Hematopoietic multipotent progenitor cell treated with erythropoietin and hydrocortisone succinate and interleukin-3 and kit ligand, for 6 days (in vitro differentiated cells): Measurements from ENCODE around the gene ANXA9.
A peak's percentile ranks its signal among the peaks of the same experiment; 100 is the strongest.

ENCODE experiments used
- DNase-seq: peaks from one replicate; pipeline ENCODE4 v3.0.0-alpha.2; 2015

The ANXA9 gene

DNA sequence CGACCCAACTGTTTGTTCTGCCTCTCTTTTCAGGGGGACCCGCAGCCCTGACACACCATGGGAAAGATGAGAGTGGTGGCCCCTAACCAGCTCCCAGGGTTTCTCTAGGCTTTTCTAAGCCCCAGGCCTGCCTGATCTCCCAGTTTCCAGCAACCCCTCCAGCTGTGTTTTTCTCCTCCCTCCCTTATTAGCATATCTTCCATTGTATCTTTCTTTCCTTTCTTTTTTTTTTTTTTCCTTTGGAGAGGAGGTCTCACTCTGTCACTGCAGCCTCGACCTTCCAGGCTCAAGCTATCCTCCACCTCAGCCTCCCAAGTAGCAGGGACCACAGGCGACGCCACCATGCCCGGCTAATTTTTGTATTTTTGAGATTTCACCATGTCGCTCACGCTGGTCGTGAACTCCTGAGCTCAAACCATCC is 5.7 kb upstream of the ANXA9 start:
- DNase-seq: peak; percentile 52

DNA sequence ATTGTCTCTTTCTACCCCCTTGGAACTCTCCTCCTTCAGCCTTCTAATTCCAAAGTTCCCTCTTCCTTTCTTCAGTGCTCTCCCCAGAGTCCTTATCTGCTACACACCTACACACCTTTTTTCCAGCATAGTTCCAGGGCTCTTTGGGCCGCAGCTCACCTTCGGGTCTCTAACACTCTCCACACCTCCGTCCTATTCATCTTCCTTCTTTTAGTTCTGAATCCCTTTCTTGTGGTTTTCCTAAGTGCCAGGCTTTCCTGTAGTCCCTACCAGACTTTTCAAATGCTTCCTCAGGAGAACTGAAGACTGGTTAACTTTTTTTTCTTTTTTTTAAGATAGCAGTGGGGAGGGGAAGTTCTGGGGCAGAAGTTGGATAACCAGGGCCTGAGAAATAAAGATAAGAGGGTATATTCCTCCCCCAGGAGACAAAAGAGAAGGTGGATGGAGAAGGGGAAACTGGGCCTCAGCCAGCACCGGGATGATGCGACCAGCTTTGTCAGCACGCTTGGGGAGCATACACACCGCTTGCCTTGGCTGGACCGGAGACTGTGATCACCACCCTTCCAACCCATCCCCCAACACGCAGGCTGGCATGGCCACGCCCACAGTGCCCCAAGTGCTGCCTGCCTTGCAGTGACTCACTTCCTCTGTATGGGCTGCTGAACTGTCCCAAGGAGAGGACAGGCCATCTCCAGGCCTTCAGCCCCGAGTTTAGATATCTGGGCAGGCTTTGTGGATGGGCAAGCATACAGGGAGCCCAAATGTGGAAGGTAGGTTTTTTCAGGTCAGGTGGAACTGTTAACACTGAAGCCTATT is 5.0 kb upstream of the ANXA9 start:
- peak; percentile 99 for DNase-seq

DNA sequence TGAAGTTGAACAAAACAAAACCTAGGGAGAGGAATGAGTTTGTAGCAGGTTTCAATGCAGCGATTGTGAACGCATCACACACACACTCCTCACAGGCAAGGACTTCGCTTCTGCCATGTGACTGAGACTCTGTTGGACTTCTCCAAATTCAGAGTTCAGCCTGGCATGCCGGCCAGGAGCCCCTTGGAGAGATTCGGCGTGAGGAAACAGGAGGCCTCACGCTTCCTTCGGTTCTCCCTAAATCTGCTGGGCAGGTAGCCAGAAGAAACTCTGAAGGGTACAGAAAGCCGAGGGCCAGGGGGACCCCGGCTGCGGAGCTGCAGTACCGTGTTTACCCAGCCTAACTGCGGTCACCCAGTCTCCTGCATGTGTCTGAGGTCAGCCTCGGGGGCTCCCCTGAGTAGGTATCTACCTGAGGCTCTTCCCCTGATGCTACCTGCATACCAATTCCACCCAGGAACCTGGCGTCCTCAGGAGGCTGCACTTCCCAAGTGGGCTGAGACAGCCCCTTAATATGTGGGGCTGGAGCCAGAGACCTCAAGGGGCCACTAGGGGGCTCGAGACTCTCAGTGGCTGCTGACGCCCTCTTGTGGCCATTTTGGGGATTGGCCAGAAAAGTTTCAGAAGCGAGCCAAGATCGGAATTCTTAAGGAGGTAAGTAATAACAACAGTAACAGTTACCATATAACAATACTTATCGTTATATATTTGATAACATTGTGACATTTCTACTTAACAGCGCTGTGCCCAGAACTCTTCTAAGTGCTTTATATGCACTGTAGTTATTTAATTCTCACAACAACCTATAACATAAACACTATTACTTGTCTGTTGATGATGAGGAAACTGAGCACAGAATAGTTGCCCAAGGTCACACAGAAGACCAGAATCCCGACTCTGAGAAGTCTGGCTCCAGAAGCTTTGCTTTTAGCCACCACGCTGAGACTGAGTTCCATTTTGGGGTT is 2.7 kb upstream of the ANXA9 start:
- DNase-seq: peak; percentile 97

DNA sequence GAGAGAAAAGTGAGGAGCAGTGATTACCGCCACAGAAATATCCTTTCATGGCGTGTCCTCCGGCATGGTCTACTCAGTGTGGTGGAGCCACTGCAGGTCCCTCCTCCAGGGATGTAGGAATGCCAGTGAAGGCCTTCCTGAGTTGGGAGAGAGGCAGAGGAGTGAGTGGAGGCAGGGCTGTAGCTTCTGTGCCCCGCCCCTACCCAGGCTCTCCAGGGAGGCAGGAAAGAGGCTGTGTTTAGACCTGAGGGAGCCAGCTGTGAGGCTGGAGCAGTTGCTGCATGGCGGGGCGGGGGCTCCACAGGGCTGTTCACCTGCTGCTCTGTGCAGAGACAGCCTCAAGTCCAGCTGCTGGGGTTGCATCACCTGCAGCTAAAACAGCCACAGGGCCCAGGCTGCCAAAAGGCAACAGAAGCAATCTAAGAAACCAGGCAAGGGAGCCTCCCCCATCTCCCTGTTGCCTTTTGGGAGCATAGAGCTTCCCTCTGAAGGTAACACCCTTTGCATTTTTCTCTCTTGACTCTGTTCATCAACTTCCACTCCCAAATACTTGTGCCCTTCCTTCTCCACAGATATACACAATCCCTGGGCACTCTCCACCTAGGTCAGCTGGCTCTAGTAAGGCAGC is 801 bp upstream of the ANXA9 start:
- DNase-seq: no peak

DNA sequence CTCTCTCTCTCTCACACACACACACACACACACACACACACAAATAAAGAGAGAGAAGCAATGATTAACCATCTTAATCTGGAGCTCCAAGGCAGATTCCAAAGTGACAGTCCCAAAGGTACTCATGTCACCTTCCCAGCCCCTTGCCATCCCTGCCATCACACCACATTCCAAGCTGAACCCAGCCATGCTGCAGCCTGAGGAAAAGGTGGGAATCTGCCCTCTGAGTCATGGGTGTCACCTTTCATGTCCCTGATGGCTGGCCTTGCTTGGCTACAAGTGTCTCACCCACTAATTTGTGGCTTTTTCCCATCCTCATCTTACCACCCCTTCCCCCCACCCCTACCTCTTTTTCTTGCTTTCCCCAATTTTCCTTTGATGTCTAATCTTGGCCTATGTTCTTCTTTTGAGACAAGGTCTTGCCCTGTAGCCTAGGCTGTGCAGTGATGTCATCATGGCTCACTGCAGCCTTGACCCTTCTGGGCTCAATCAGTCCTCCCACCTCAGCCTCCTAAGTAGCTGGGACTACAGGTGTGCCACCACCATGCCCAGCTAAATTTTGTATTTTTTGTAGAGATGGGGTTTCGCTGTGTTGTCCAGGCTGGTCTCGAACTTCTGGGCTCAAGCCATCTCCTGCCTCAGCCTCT is 3.2 kb downstream of the ANXA9 start:
- no peak for DNase-seq

DNA sequence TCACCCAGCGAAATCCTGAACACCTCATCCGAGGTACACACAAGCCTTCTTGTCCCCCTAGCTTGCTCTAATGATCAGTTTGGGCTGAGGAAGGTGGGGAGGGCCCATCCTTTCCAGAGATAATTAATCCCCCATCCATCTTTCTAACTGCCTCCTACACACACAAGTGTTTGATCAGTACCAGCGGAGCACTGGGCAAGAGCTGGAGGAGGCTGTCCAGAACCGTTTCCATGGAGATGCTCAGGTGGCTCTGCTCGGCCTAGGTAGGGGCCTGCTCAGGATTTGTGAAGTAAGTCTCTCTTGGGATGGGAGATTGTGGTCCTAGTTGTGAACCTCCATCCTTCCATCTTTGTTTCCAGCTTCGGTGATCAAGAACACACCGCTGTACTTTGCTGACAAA is 5.8 kb downstream of the ANXA9 start:
- no peak for DNase-seq

DNA sequence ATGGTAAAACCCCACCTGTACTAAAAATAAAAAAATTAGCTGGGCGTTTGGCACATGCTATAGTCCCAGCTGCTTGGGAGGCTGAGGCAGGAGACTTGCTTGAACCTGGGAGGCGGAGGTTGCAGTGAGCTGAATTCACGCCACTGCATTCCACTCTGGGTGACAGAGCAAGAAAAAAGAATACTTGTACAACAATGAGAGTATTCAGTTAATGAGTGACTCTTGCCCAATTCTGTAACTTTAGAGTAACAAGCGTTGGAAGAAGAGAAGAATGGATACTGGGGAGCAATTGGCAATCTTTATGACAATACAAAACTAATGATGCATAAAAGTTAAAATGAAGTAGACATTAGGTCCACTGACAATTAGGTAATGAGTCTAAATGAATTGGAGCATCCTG is 10.5 kb downstream of the ANXA9 start:
- no peak for DNase-seq

DNA sequence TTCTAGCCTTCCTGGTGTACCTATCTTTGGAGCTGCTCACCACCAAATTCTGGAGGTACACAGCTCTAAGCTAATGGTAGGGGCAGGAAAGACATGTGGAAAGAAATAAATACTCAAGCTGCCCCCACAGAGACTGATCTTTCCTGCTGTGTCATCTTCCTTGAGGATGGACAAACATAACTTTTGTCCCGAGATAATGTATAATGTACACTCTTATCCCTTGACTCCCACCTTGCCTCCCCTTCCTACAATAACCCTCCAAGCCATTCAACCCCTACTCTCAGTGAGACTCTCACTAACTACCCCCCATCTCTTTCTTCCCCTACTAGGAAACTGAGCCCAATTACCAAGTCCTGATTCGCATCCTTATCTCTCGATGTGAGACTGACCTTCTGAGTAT is 12.2 kb downstream of the ANXA9 start:
- DNase-seq: no peak

DNA sequence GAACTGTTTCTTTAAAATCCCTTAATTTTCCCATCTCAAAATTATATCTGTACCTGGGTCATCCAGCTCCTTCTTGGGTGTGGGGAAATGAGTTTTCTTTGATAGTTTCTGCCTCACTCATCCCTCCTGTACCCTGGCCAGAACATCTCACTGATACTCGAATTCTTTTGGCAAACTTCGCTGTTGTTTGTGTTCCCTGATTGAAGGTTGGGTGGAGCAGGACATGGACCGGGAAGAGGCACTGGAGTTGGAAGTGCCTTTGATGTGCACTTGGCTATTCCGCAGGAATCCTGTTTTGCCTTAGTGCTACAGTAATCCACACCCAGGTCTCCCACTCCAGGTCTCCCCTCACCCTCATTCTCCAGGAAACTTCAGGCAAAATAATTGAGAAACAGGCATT is 13.4 kb downstream of the ANXA9 start:
- DNase-seq: no peak

DNA sequence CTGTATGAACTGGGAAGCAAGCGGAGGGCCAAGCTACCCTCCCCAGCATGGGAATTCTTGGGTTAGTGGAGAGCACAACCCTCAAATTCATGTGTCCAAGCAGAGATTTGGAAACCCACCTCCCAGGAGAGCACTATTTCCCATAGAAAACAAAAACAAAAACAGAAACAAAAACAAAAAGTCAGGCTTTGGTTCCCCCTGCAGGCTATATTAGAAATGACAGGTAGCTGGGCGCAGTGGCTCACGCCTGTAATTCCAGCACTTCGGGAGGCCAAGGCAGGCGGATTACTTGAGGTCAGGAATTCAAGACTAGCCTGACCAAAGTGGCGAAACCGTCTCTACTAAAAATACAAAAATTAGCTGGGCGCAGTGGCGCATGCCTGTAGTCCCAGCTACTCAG is 13.8 kb downstream of the ANXA9 start:
- DNase-seq: peak; percentile 54

DNA sequence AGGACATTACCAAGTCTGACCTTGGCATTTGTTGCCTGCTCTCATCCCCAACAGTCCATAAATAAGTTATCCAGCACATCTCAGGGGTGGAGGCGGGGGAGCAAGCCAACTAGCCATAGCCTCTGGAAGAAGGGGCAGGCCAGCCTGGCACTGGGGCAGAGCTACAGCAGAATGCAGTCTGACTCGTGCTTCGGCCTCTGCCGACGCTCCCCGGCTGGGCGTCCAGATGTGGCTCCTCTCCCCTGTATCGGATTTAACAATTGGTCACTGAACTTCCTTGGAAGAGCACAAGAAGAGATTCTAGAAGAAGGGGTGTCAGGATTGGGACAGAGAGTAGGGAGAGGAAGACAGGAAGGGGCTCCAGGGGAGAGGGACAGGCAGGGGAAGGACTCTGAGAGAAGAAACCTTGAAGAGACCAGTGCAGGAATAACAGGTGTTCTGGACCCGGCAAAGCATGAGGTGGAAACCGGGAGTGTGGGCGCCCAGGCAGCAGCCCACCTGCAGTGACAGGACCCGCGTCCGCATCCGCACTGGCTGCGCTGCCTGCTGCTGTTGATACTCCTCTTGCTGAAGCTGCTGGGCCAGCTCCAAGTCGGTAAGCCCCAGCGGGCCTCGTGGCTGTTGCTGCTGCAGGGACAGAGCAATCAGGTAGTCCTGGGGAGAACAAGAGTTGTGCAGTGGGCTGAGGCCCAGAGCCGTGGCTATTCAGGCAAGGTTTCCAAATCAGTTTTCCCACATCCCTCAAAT is 15.2 kb downstream of the ANXA9 start:
- DNase-seq: no peak

DNA sequence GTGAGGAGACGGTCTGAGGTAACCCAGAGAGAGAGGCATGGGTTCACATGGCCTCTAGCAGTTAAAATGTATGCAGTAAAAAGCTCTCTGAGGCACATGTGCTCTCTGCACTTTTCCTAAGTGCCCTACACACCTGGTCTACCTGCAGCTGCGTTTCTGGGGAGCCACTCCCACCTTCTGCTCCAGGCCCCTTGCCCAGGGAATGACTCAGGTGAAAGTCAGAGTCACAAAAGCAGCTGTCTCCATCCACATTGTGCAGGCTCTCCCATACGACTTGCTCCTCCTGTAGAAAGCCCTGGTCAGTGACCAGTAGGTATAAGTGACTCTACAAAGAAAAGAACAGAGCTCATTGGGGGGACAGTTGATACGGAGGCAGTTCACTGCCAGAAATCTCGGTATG is 15.9 kb downstream of the ANXA9 start:
- no peak for DNase-seq

DNA sequence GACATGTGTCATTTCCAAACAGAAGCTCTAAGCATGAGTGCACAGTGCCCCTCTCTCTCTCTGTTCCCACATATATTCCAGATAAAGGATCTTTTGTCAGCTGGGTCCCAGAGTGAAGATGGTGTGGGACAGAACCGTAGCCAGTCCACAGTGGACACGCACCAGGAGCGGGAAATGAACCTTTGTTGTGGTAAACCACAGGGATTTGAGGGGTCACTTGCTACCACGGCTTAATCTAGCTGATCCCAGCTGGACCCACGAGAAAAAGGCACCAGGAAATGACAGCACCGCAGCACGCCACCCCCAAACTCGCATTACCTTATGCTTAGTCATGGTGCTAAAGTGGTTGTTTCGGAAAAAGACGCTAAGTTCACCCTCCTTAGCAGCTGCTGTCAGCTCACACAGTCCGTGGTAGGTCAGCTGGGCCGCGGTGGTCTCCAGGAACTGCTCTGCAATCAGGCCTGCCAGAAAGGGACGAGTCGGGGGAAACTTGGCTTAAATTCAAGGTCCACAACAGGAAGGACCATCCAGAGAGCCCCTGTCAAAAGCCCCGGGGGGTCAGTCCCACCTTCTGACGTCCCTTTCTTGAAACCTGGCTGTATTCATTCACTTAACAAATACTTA is 17.1 kb downstream of the ANXA9 start:
- DNase-seq: peak; percentile 76

DNA sequence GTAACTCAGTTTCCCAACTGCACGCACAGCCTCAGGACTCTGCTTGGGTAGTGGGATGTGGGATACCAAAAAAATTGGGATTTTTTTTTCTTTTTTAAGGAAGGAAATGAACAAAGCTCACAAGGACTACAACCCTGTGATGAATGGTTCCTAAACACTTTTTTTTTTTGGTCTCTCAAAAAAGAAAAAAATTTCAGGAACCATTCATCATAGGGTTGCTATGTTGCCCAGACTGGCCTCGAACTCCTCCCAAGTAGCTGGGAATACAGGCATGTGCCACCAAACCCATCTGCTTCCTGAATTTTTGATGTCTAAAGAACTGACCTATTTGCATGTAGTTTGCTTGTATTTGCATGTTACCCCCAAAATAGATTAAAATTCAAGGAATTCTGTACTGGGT is 17.8 kb downstream of the ANXA9 start:
- DNase-seq: no peak

DNA sequence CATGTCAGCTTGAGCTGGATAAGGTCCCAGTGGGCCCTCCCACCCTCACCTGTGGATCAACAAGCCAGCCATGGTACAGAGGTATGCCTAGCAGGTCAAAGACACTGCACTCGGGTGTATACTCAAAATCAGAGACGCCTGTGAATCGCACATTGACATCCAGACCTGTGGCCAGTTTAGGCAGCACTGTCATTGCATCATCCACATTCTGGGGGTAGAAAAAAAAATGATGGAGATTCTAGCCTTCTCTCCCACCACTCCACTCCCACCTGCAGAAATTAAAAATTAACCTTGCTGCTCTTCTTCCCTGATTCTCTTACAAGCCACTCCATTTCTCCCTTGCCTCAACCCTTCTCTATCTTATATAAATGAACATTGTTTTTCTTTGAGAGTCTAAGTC is 18.3 kb downstream of the ANXA9 start:
- no peak for DNase-seq

DNA sequence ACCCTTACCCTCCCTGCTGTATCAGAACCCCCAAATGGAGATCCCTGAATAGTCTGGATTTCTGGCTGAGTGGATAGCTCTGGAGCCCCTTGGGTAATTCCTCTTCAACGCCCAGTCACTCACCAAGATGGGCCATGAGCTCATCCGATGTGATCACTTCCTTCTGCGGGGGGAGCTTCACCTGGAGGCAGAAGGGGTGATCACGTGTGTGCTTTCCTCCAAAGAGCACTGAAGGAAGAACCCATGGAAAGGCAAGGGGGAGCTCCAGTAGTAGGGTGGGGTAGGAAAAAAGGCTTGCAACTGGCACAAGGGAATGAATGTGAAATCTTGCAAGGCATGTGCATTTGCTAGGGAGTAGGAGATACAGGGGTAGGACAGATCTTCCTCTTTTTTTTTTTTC is 19.5 kb downstream of the ANXA9 start:
- no peak for DNase-seq

DNA sequence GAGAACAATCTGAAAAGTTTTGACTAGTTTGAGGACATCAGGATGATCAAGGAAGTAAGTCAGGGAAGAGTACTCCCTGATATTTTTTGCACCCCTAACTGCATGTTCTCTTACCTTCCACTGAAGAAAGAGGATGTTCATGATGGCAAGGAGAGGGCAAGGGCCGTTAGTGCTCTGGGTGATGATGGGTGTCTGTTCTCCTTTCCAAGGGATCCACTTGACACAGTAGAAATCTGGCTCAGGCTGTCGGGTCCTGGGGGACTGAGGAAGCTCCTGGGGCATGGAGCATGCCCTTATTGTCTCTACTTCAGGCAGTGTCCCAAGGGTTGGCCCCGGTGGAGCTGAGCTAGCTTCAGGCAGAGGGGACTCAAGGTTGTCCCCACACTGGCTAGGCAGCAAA is 20.0 kb downstream of the ANXA9 start:
- DNase-seq: no peak

DNA sequence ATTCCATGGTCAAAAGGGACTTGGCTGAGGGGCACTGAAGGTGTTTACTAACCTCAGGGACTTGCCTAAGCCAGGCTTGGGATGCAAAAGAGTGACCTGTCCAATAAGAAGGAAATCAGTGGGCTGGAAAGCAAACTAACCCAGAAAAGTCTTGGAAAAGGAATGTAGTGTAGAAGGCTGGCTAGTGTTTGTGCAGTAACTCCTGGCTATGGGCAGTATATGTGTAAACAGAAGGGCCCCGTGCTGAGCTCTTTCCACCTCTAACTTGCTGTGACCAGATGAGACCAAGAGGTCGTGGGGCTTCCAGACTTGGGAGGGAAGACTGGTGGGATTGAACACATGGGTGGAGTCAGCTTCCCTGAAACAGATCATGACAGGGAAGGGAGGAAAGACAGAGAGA is 20.5 kb downstream of the ANXA9 start:
- DNase-seq: no peak

DNA sequence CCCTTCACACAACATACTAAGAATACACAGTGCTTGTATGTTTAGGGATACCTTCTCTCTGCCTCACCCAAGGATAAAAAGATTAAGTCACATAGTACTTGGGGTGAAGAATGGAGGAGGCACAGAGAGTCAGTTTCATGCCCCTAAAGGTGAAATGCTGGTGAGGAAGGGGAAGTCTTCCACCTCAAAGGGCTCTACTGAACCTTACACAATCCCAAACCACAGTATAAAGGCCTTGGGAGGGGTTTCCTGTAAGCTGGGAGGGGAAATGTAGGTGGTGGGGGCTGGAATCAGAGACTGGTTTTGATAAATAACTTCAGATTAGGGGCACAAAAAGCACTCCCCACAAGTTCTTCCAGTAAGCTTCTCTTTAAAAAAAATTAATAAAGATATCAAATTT is 21.1 kb downstream of the ANXA9 start:
- peak; percentile 61 for DNase-seq

DNA sequence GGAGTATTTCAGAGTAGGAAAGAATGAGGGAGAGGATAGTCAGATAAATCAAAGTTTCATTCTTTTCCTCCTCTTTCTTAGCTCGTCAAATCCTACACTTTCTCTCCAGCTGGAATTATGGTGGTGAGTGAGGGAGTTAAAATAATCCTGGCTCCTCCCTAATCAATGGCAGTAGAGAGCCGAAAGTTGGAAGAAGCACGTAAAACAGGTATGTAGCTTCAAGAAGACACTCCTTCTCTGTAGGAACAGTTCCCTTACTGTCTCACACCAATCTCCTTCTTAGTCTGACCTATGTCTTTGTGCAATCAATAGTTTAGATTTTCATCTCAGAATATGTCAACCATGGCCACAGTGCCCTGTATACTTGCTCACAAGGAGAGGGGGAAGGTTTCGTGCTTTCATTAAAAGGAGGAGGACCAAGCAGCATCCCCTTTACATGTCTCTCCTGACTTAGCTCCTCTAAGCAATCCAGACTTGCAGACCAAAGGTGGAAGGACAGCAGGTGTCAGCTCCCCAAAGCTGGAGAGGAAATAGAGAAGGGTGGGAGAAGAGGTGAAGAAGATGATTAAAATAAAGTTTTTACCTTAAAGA is 23.7 kb downstream of the ANXA9 start:
- peak; percentile 28 for DNase-seq

DNA sequence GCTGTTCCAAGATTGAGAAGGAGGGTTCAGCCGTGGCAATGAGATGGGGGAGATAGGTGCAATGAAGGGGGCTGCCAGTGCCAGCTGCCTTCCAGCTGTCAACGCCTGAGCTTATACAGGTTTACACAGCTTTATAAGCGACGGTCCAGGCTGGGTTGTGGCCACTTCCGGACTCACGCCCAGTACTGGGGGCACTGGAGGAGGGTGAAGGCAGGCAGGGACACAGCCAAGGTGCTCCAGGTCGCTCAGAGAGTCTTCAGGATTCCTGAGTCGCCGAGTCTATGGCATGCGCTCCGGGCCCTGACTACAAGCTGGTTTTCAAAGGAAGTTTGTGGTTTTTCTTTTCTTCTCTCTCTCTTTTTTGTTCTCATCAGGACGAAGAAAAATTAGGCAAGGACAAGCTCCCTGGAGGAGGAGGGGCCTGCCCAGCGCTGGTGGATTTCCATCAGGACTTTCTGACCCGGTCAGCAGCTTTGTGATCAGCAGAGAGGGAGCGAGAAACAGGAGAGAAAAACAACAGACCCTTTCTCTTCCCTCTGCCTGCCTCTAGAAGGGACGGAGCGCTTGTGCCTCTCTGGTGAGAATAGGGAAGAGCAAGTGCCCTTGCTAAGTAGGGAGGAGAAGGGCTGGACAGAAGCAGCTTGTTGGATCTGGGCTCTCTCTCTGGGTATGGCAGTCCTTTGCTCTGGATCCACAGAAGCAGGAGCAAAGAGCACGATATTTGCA is 24.4 kb downstream of the ANXA9 start, which contains the start of gene MINDY1:
MINDY1 (minus strand) TSS at position 576 of the 726 bp plus-strand sequence. CDS start 4,285 bp downstream, outside the sequence.
- DNase-seq: peak; percentile 93
